Pulmonary artery endothelial cell (primary cell): ENCODE results near the gene RDM1. TPM values are rescaled to one million over a fixed set of nuclear protein-coding genes. Genes with fewer than 3 reads are reported as not detected.

ENCODE experiments used
- DNase-seq: peaks from one replicate; pipeline ENCODE4 v3.0.0-alpha.2; 2011; ENCODE audit warnings: low read depth, low spot score
- total RNA-seq: library from RNA; depleted of rRNA; stranded (reverse); fragments of >200 nt; gene quantifications from 2 replicates; pipeline ENCODE4 v1.2.3, GENCODE V29; 2014

The RDM1 gene
- total RNA-seq, 1 donor from 2014 or later, result 0.26 TPM

DNA sequence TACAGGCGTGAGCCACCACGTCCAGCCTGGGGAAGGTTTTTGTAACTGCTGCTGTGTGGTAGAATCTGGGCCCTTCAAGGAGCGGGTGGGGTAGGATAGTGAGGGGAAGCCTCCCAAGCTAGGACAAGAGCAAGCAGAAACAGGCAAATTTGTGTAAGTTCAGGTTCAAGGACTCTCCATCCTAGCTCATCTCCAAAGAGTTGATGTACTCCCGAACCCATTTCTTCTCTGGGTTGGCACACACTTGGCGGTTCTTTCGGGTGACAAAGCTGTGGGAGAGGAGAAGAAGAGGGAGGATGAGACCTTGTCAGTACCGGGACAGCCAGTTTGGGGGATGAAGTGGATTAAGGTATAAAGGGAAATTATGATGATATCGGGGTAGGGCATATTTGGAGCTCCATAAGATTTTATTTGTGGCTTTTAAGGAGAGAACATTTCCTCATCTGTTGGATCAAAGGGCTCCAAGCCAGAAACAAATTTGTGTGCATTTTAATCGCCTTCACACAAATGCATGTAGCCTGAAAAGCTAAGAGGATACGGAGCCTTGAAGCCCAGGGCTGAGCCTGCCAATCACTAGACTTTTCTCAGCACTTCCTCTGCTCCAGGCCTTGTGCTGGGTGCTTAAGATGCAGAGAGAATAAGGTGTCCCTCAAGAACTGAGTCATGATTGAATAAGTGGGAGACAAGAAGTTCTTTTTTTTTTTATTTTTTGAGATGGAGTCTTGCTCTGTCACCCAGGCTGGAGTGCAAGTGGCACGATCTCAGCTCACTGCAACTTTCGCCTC, 58.2 kb downstream of the RDM1 start:
- DNase-seq, result no peak

GRCh38 chr17:35870906-35871819, 59.4 kb downstream of the RDM1 start:
- DNase-seq, result no peak

- DNase-seq, result no peak
Observed at GRCh38 chr17:35868737-35869136, 61.8 kb downstream of the RDM1 start, which contains the start of gene HEATR9. HEATR9 (minus strand) TSS chr17:35868891; CDS start chr17:35868742, 149 bp downstream.

Other genes with a start within 250 kb of the RDM1 start
- gene RASL10B, start 199.1 kb downstream of the RDM1 start, total RNA-seq, result 0.20 and 0.49 TPM in 2 replicates
- not detected in 2 replicates for gene GAS2L2, start 177.5 kb downstream of the RDM1 start, total RNA-seq
- gene C17orf50, start 169.9 kb downstream of the RDM1 start, total RNA-seq, result not detected in 2 replicates
- gene MMP28, start 135.1 kb downstream of the RDM1 start, total RNA-seq, result 4.3 and 7.2 TPM in 2 replicates
- 97.9 and 135 TPM in 2 replicates for gene TAF15, start 121.3 kb downstream of the RDM1 start, total RNA-seq
- gene HEATR9, start 61.9 kb downstream of the RDM1 start, total RNA-seq, result not detected in 2 replicates
- 0.13 TPM in 1 of 2 replicates, not detected in the other for gene CCL5, start 50.4 kb downstream of the RDM1 start, total RNA-seq
- not detected in 2 replicates for gene LYZL6, start 12.9 kb upstream of the RDM1 start, total RNA-seq
- gene CCL16, start 50.7 kb upstream of the RDM1 start, total RNA-seq, result 0.46 and 0.85 TPM in 2 replicates
- 18.8 and 21.8 TPM in 2 replicates for gene CCL14, start 56.0 kb upstream of the RDM1 start, total RNA-seq
- gene CCL15, start 70.8 kb upstream of the RDM1 start, total RNA-seq, result not detected in 2 replicates
- gene CCL23, start 87.2 kb upstream of the RDM1 start, total RNA-seq, result 1.5 and 8.0 TPM in 2 replicates
- gene CCL18, start 133.5 kb upstream of the RDM1 start, total RNA-seq, result not detected in 2 replicates
- gene CCL3, start 159.4 kb upstream of the RDM1 start, total RNA-seq, result not detected in 2 replicates
- not detected in 2 replicates for gene CCL4, start 173.1 kb upstream of the RDM1 start, total RNA-seq
- 0.60 and 0.86 TPM in 2 replicates for gene TBC1D3B, start 245.9 kb upstream of the RDM1 start, total RNA-seq